Endothelial cell (in vitro differentiated cells): Measurements from ENCODE around the gene SRSF1. TPM values are rescaled to one million over a fixed set of nuclear protein-coding genes. Genes with fewer than 3 reads are reported as not detected.
"Not testable (repeated sequence)": the region's sequence is repeated elsewhere in the genome, so short reads cannot be mapped to it uniquely, and the experiment has no call there.

Source experiments
- DNase-seq: peaks from one replicate; pipeline ENCODE4 v3.0.0; 2021; ENCODE audit warnings: low spot score
- H3K27ac Mint-ChIP-seq: one replicate; pipeline ENCODE4 v1.8.0; 2021; ENCODE audit warnings: mixed read lengths, inconsistent platforms; ENCODE audit not compliant: unreplicated experiment
- H3K27me3 Mint-ChIP-seq: one replicate; pipeline ENCODE4 v1.8.0; 2021; ENCODE audit warnings: mild to moderate bottlenecking, moderate library complexity, mixed read lengths, inconsistent platforms; ENCODE audit not compliant: unreplicated experiment
- H3K36me3 Mint-ChIP-seq: one replicate; pipeline ENCODE4 v1.8.0; 2021; ENCODE audit warnings: mild to moderate bottlenecking, low read depth, mixed read lengths, inconsistent platforms; ENCODE audit not compliant: unreplicated experiment
- H3K4me1 Mint-ChIP-seq: one replicate; pipeline ENCODE4 v1.8.0; 2021; ENCODE audit warnings: mild to moderate bottlenecking, mixed read lengths, inconsistent platforms; ENCODE audit not compliant: unreplicated experiment
- H3K4me3 Mint-ChIP-seq: one replicate; pipeline ENCODE4 v1.8.0; 2021; ENCODE audit warnings: mild to moderate bottlenecking, mixed read lengths, inconsistent platforms; ENCODE audit not compliant: unreplicated experiment
- H3K9me3 Mint-ChIP-seq: one replicate; pipeline ENCODE4 v1.8.0; 2021; ENCODE audit warnings: mixed read lengths, inconsistent platforms; ENCODE audit not compliant: unreplicated experiment
- total RNA-seq: library from RNA; stranded (reverse); fragmentation: NEBNext Ultra II Directional; extraction: Animal tissue kit (Norgen Biotek cat#: 25700); gene quantifications from one replicate; pipeline ENCODE4 v1.2.1, GENCODE V29; 2021; ENCODE audit not compliant: unreplicated experiment
- TF ChIP-seq, protein P1 (sequence below): fragments of 200-600 bp; sonication (generic); IDR thresholded peaks from one replicate; pipeline ENCODE4 v1.5.0; 2021; ENCODE audit warnings: antibody characterized with exemption; ENCODE audit not compliant: unreplicated experiment

Gene SRSF1
- total RNA-seq, 1 donor from 2014 or later = 201 TPM

DNA sequence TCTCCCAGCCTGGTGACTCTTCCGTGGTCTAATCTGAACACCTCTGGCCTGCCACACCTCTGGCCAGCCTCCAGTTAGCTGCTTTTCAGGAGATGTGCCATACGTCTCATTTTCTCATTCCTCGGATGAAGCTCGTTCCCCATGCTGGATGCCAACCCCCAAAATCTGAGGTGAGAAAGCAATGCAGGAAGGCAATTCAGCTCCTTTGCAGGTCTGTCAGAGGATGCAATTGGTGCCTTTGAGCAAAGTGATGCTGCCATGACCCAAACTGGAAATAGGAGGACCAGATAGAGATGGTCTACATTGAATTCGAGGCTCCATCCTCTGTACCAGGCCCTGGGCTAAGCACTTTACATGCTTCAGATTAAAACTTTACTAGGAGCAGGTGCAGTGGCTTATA is 40.8 kb downstream of the SRSF1 start:
- H3K4me1 Mint-ChIP-seq = no peaks in the 10 kb centered on the region
- no peak overlapping the region for H3K4me3 Mint-ChIP-seq
- no peak for DNase-seq
- no peaks in the 10 kb centered on the region for H3K36me3 Mint-ChIP-seq
- no peak overlapping the region for H3K27ac Mint-ChIP-seq
- H3K27me3 Mint-ChIP-seq = no peaks in the 10 kb centered on the region
- no peaks in the 10 kb centered on the region for H3K9me3 Mint-ChIP-seq
- TF ChIP-seq, protein P1, sequence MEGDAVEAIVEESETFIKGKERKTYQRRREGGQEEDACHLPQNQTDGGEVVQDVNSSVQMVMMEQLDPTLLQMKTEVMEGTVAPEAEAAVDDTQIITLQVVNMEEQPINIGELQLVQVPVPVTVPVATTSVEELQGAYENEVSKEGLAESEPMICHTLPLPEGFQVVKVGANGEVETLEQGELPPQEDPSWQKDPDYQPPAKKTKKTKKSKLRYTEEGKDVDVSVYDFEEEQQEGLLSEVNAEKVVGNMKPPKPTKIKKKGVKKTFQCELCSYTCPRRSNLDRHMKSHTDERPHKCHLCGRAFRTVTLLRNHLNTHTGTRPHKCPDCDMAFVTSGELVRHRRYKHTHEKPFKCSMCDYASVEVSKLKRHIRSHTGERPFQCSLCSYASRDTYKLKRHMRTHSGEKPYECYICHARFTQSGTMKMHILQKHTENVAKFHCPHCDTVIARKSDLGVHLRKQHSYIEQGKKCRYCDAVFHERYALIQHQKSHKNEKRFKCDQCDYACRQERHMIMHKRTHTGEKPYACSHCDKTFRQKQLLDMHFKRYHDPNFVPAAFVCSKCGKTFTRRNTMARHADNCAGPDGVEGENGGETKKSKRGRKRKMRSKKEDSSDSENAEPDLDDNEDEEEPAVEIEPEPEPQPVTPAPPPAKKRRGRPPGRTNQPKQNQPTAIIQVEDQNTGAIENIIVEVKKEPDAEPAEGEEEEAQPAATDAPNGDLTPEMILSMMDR = no peak

DNA sequence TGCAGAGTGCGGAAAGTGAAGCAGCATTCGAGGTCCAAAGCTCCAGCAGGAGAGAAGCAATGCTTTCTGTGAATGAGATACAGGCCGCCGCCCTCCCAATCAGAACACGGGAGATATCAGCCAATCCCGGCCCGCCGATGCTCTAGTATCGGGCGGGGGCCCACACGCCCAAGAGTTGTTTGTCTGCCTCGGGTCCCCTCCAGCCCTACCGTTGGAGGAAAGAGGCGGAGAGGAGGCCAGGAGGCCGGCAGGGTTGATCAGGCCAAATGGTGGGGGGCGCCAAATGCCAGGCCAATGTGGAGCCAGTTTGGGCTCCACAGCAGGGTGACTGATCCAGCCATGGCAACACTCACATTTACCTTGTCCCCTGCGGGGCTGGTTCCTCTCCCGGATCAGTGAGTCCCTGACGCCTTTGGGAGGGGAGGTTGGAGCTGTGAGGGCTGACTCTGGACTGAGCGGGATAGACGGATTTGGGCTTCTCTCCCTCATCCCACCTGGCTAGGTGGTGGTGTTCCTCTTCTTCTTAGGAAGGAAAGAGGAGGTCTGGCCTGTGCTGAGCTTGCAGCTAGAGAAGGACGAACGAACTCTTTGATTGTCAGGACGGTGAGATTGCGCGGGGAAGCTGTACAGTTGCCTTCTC is 41.4 kb downstream of the SRSF1 start:
- H3K27ac Mint-ChIP-seq = no peak overlapping the region
- H3K9me3 Mint-ChIP-seq = no peaks in the 10 kb centered on the region
- TF ChIP-seq, protein P1 = no peak
- no peaks in the 10 kb centered on the region for H3K36me3 Mint-ChIP-seq
- no peaks in the 10 kb centered on the region for H3K27me3 Mint-ChIP-seq
- H3K4me1 Mint-ChIP-seq = no peaks in the 10 kb centered on the region
- no peak overlapping the region for H3K4me3 Mint-ChIP-seq
- DNase-seq = no peak

- no peak overlapping the region for H3K4me3 Mint-ChIP-seq
- H3K36me3 Mint-ChIP-seq = no peaks in the 10 kb centered on the region
- H3K4me1 Mint-ChIP-seq = no peaks in the 10 kb centered on the region
- no peak overlapping the region for H3K27ac Mint-ChIP-seq
- TF ChIP-seq, protein P1 = no peak
- DNase-seq = no peak
- no peaks in the 10 kb centered on the region for H3K9me3 Mint-ChIP-seq
- peaks cover under 1% of the 10 kb centered on the region for H3K27me3 Mint-ChIP-seq
Observed at GRCh38 chr17:57963149-57963511, 43.9 kb downstream of the SRSF1 start.

DNA sequence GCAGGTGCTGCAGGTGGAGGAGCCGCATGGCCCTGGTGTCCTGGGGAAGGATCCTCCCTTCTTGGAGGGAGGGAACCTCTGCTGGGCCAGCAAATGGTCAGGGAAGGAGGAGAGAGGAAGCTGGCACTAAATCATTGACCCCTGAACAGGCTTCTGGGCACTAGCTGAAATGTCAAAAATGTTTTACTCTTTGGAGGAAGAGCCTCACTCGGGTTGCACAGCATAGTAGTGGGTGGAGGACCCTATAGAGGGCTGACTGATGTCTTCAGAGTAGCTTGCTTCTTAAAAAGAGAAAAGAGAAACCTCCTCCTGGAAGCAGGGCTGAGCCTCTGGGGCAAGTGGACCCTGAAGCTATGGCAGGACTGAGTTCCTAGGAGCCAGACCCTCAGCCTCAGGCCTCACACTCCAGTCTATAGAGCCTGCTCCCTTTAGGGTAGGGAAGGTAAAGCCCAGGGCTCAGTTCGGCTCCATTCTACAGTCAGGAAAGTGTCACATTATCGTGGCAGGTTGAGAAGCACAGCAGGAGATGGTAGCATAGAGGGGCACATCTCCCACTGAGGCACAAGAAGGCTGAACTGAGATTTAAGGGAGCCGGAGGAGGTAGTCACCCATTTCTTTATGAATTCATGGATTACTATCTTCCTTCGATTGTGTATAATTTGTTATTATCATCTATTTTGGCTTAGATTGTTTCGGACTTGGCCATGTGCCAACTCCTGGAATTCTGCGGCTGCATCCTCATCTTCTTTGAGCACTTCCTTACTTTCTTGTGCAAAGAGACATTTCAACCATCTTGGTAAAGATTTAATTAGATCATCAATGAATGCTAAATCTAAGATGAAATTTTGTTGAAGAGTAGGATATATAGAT is 44.5 kb downstream of the SRSF1 start:
- TF ChIP-seq, protein P1 = no peak
- Mint-ChIP-seq H3K27me3 (peaks cover 2% of the 10 kb centered on the region), H3K4me1 (no peaks in the 10 kb centered on the region), H3K4me3 (no peak overlapping the region), H3K9me3 (no peaks in the 10 kb centered on the region), H3K36me3 (no peaks in the 10 kb centered on the region), H3K27ac (no peak overlapping the region)
- no peak for DNase-seq

DNA sequence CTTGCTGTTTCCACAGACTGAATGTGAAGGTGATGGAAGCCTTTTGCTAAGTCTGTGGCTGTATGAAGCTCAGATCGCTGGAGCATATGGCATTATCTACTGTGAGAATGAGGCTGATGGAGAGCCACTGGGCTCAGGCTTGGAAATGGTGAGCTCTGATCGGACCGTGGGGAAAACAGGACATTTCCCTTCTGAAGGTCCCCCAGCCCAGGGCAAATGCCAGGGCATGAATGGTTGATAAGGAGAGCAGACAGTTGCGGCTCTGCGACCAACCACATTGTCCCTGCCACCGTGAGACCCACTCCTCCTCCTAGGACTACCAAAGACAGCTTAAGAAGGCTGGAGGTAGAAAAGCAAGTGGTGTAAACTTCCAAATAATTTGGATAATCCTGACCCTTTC is 47.1 kb downstream of the SRSF1 start:
- DNase-seq = no peak
- no peak overlapping the region for H3K27ac Mint-ChIP-seq
- no peak overlapping the region for H3K4me3 Mint-ChIP-seq
- H3K36me3 Mint-ChIP-seq = no peaks in the 10 kb centered on the region
- H3K9me3 Mint-ChIP-seq = no peaks in the 10 kb centered on the region
- peaks cover 4% of the 10 kb centered on the region for H3K4me1 Mint-ChIP-seq
- TF ChIP-seq, protein P1 = no peak
- H3K27me3 Mint-ChIP-seq = peaks cover 11% of the 10 kb centered on the region

- DNase-seq, H3K27ac Mint-ChIP-seq, H3K4me3 Mint-ChIP-seq, H3K9me3 Mint-ChIP-seq, H3K36me3 Mint-ChIP-seq: not testable (repeated sequence)
- Mint-ChIP-seq H3K27me3 (peaks cover 19% of the 10 kb centered on the region), H3K4me1 (peaks cover 13% of the 10 kb centered on the region)
Observed at GRCh38 chr17:57958391-57958790, 48.7 kb downstream of the SRSF1 start.
